Activated naive CD8-positive, alpha-beta T cell (primary cell): Measurements from ENCODE around the gene ATN1.
A peak's percentile ranks its signal among the peaks of the same experiment; 100 is the strongest.
"Not testable (repeated sequence)": the region's sequence is repeated elsewhere in the genome, so short reads cannot be mapped to it uniquely, and the experiment has no call there.

Experiments used
- H3K27ac Mint-ChIP-seq: one replicate; pipeline ENCODE4 v1.8.0; 2021; ENCODE audit warnings: mixed read lengths
- H3K27me3 Mint-ChIP-seq: one replicate; pipeline ENCODE4 v1.8.0; 2021; ENCODE audit warnings: mixed read lengths
- H3K36me3 Mint-ChIP-seq: one replicate; pipeline ENCODE4 v1.8.0; 2021; ENCODE audit warnings: mixed read lengths
- H3K4me1 Mint-ChIP-seq: one replicate; pipeline ENCODE4 v1.8.0; 2021; ENCODE audit warnings: low read depth, mixed read lengths
- H3K4me3 Mint-ChIP-seq: one replicate; pipeline ENCODE4 v1.8.0; 2021; ENCODE audit warnings: mild to moderate bottlenecking, mixed read lengths
- H3K9me3 Mint-ChIP-seq: one replicate; pipeline ENCODE4 v1.8.0; 2021; ENCODE audit warnings: low read depth, mixed read lengths

The ATN1 gene

GRCh38 chr12:6894321-6894720 lies 33.4 kb upstream of the ATN1 start:
- H3K27ac Mint-ChIP-seq = no peak overlapping the region
- H3K9me3 Mint-ChIP-seq = no peaks in the 10 kb centered on the region
- H3K27me3 Mint-ChIP-seq = no peaks in the 10 kb centered on the region
- H3K4me3 Mint-ChIP-seq = no peak overlapping the region
- H3K36me3 Mint-ChIP-seq = no peaks in the 10 kb centered on the region
- peaks cover 14% of the 10 kb centered on the region for H3K4me1 Mint-ChIP-seq

- H3K36me3 Mint-ChIP-seq = no peaks in the 10 kb centered on the region
- H3K9me3 Mint-ChIP-seq = no peaks in the 10 kb centered on the region
- no peaks in the 10 kb centered on the region for H3K27me3 Mint-ChIP-seq
- no peak overlapping the region for H3K4me3 Mint-ChIP-seq
- H3K4me1 Mint-ChIP-seq = peaks cover 8% of the 10 kb centered on the region
- no peak overlapping the region for H3K27ac Mint-ChIP-seq
Measured at GRCh38 chr12:6896846-6897435, 30.8 kb upstream of the ATN1 start.

DNA sequence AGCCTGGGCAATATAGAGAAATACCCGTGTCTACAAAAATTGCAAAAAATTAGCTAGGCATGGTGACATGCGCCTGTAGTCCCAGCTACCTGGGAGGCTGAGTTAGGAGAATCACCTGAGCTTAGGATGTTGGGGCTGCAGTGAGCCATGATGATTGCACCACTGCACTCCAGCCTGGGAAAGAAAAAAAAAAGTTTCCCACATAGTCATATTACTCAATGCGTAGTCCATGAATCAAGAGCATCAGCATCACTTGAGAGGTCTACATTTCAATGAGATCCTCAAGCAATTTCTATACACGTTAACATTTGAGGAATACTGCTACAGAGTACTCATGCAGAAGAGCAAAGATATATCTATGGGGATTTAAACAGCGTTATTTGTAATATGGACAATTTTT lies 28.3 kb upstream of the ATN1 start:
- Mint-ChIP-seq H3K9me3 (no peaks in the 10 kb centered on the region), H3K4me3 (no peak overlapping the region), H3K27me3 (no peaks in the 10 kb centered on the region), H3K36me3 (no peaks in the 10 kb centered on the region), H3K4me1 (peaks cover 7% of the 10 kb centered on the region), H3K27ac (no peak overlapping the region)

GRCh38 chr12:6899837-6900519 lies 27.8 kb upstream of the ATN1 start:
- Mint-ChIP-seq H3K27me3 (no peaks in the 10 kb centered on the region), H3K36me3 (no peaks in the 10 kb centered on the region), H3K4me1 (peaks cover 7% of the 10 kb centered on the region), H3K27ac (no peak overlapping the region), H3K9me3 (no peaks in the 10 kb centered on the region), H3K4me3 (no peak overlapping the region)

DNA sequence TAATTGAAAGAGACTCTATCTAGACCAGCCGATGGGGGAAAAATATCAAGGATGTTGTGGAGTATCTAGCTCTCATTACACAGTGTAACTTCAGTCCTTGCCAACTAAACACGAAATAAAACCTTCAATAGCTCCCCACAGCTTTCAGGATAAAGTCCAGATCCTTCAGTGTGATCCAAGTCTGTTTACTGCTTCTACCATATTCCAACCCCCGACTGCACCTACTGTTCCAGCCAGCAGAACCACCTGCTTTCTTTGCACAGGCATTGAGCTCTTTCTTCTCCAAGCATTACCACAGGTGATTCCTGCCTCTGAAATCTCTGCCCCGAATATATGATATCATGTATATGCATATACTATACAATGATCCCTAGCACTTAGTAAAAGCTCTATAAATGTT lies 25.3 kb upstream of the ATN1 start:
- no peaks in the 10 kb centered on the region for H3K27me3 Mint-ChIP-seq
- no peak overlapping the region for H3K4me3 Mint-ChIP-seq
- H3K9me3 Mint-ChIP-seq = no peaks in the 10 kb centered on the region
- no peaks in the 10 kb centered on the region for H3K36me3 Mint-ChIP-seq
- H3K4me1 Mint-ChIP-seq = peaks cover 7% of the 10 kb centered on the region
- H3K27ac Mint-ChIP-seq = no peak overlapping the region

GRCh38 chr12:6903722-6904121 lies 24.0 kb upstream of the ATN1 start:
- Mint-ChIP-seq H3K27me3 (no peaks in the 10 kb centered on the region), H3K4me1 (peaks cover 7% of the 10 kb centered on the region), H3K4me3 (no peak overlapping the region), H3K27ac (no peak overlapping the region), H3K9me3 (no peaks in the 10 kb centered on the region), H3K36me3 (no peaks in the 10 kb centered on the region)

- H3K4me3 Mint-ChIP-seq = no peak within 1 kb of the TSS
- H3K36me3 Mint-ChIP-seq = no peaks in the 10 kb centered on the region
- H3K9me3 Mint-ChIP-seq = no peaks in the 10 kb centered on the region
- H3K27me3 Mint-ChIP-seq = no peaks in the 10 kb centered on the region
- no peak within 1 kb of the TSS for H3K27ac Mint-ChIP-seq
- peaks cover 4% of the 10 kb centered on the region for H3K4me1 Mint-ChIP-seq
Measured at GRCh38 chr12:6904280-6905276, 23.2 kb upstream of the ATN1 start, which contains the start of gene LRRC23. TSS of gene LRRC23 (plus strand) at chr12:6904822. CDS start at chr12:6905634, 812 bp downstream.

DNA sequence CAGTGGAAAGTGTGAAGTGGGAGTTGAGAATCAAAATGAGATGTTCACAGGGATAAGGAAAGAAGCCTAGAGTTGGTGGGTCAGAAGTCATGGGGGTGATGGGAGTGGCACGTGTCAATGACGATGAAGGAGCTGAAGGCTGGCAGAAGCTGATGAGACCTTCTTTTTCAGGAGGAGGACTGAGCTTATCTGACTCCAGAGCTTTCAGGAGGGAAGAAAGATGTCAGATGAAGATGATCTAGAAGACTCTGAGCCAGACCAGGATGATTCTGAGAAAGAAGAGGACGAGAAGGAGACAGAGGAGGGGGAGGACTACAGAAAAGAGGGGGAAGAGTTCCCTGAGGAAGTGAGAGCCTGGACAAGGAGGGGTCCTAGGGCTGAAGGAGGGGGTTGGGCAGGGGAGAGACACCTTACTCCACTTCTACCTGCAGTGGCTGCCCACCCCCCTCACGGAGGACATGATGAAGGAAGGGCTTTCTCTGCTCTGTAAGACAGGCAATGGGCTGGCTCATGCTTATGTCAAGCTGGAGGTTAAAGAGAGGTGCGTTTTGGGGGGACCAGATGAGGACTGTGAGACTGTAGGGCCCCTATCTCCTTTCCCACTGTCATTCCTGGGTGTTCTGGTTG lies 22.2 kb upstream of the ATN1 start:
- H3K9me3 Mint-ChIP-seq = no peaks in the 10 kb centered on the region

DNA sequence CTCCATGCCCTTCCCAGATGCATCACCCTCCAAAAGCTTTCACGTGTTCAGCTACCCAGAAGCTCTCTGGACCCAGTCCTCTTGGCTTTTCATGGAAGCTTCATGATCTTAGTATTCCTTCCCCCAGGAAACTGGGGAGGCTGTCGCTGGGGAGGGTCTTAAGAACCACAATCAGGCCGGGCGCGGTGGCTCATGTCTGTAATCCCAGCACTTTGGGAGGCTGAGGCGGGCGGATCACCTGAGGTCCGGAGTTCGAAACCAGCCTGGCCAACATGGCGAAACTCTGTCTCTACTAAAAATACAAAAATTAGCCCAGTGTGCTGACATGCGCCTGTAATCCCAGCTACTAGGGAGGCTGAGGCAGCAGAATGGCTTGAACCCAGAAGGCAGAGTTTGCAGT lies 19.6 kb upstream of the ATN1 start:
- H3K27me3 Mint-ChIP-seq, H3K27ac Mint-ChIP-seq, H3K4me1 Mint-ChIP-seq, H3K36me3 Mint-ChIP-seq, H3K9me3 Mint-ChIP-seq, H3K4me3 Mint-ChIP-seq: not testable (repeated sequence)

More for the DNA sequence above, 22.2 kb upstream of the ATN1 start:
- H3K4me3 Mint-ChIP-seq = no peak overlapping the region
- H3K4me1 Mint-ChIP-seq = no peaks in the 10 kb centered on the region
- H3K27me3 Mint-ChIP-seq = no peaks in the 10 kb centered on the region
- H3K36me3 Mint-ChIP-seq = no peaks in the 10 kb centered on the region
- no peak overlapping the region for H3K27ac Mint-ChIP-seq

DNA sequence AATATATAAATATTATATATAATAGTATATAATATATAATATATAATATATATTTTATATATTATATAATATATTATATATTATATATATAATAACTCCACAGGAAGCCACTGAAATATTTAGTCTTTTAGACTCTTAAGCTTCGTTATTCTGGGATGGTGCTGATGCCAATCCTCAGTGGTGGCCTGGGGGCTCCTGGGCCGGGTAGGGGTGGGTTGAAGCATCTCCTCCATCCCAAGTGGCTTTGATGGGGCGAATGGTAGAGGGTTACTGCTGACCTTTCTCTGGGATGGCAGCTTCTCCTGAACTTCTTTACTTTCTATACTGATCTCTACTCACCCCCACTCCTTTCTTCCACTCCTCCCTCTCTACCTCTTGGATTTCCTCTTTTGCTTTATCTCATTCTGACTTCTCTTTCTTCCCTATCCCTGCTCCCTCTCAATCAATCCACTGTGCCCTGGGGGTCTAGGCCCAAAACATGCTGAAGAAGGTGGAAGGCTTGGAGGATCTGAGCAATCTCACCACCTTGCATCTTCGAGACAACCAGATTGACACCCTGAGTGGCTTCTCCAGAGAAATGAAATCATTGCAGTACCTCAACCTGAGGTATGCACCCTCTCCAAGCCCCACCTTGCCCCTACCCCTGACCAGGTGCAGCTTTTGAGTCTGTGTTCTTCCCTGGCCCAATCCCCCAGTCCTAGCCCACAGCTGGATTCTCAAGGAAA lies 18.2 kb upstream of the ATN1 start:
- peak overlapping the region; percentile 38 for H3K27ac Mint-ChIP-seq
- no peak overlapping the region for H3K4me3 Mint-ChIP-seq
- H3K9me3 Mint-ChIP-seq = no peaks in the 10 kb centered on the region

GRCh38 chr12:6912164-6912935 lies 15.4 kb upstream of the ATN1 start:
- H3K4me1 Mint-ChIP-seq = peaks cover 29% of the 10 kb centered on the region

More for the DNA sequence above, 18.2 kb upstream of the ATN1 start:
- Mint-ChIP-seq H3K27me3 (no peaks in the 10 kb centered on the region), H3K36me3 (no peaks in the 10 kb centered on the region), H3K4me1 (peaks cover 12% of the 10 kb centered on the region)

GRCh38 chr12:6914246-6914946 lies 13.4 kb upstream of the ATN1 start, which contains the start of gene ENO2:
TSS of gene ENO2 (plus strand) at chr12:6914580. CDS start at chr12:6915833, 1,253 bp downstream.
- H3K27ac Mint-ChIP-seq = peak within 1 kb of the TSS; percentile 88
- H3K27me3 Mint-ChIP-seq = no peaks in the 10 kb centered on the region
- H3K4me3 Mint-ChIP-seq = peak within 1 kb of the TSS; percentile 93
- H3K4me1 Mint-ChIP-seq = peaks cover 29% of the 10 kb centered on the region
- H3K9me3 Mint-ChIP-seq = no peaks in the 10 kb centered on the region
- H3K36me3 Mint-ChIP-seq = no peaks in the 10 kb centered on the region

More at GRCh38 chr12:6912164-6912935, 15.4 kb upstream of the ATN1 start:
- H3K9me3 Mint-ChIP-seq = no peaks in the 10 kb centered on the region
- H3K27ac Mint-ChIP-seq = peak overlapping the region; percentile 82
- H3K27me3 Mint-ChIP-seq = no peaks in the 10 kb centered on the region
- no peak overlapping the region for H3K4me3 Mint-ChIP-seq
- no peaks in the 10 kb centered on the region for H3K36me3 Mint-ChIP-seq
